ENCODE data around the gene DUOX1.

DUOX1 gene

GRCh38 chr15:45185903-45186770 lies 56.3 kb downstream of the DUOX1 start:
- no peak overlapping the region for H2AFZ ChIP-seq (ENCODE audit: low read depth, low read length, severe bottlenecking)
- H3K27ac ChIP-seq (ENCODE audit: low read depth, low read length): no peak overlapping the region
- no peaks in the 10 kb centered on the region for H3K36me3 ChIP-seq (ENCODE audit: low read length)
- no peaks in the 10 kb centered on the region for H3K9me2 ChIP-seq (replicated peaks; ENCODE audit: insufficient read depth, low read length)
- no peak for TF ChIP-seq EZH2phosphoT487 (conservative IDR thresholded peaks at IDR 0.05; ENCODE audit: low read length)
- TF ChIP-seq CTCF (IDR thresholded peaks at IDR 0.05; ENCODE audit: insufficient read depth, low read length, poor library complexity, severe bottlenecking): no peak
- H3K4me2 ChIP-seq (ENCODE audit: low read depth, low read length, poor library complexity, severe bottlenecking): no peak overlapping the region
- no peaks in the 10 kb centered on the region for H3K9me3 ChIP-seq (ENCODE audit: insufficient read depth, low read length)
- no peak overlapping the region for H3K4me3 ChIP-seq (ENCODE audit: insufficient read depth, low read length, poor library complexity, severe bottlenecking)
- no peak overlapping the region for H3K9ac ChIP-seq (ENCODE audit: low read length)
- no peaks in the 10 kb centered on the region for H4K20me1 ChIP-seq (ENCODE audit: low read depth, low read length)
- no peaks in the 10 kb centered on the region for H3F3A ChIP-seq (ENCODE audit: insufficient read depth)
- H3K79me2 ChIP-seq (ENCODE audit: insufficient read depth, low read length): no peaks in the 10 kb centered on the region
- no peaks in the 10 kb centered on the region for H3K27me3 ChIP-seq (ENCODE audit: low read length)

- Histone ChIP-seq H2AFZ (ENCODE audit: low read depth, low read length, severe bottlenecking) (no peak overlapping the region), H3K9me3 (ENCODE audit: insufficient read depth, low read length) (no peaks in the 10 kb centered on the region), H3K79me2 (ENCODE audit: insufficient read depth, low read length) (no peaks in the 10 kb centered on the region), H3K9me2 (replicated peaks; ENCODE audit: insufficient read depth, low read length) (no peaks in the 10 kb centered on the region), H3K4me2 (ENCODE audit: low read depth, low read length, poor library complexity, severe bottlenecking) (peak overlapping the region; percentile 36), H3K27me3 (ENCODE audit: low read length) (no peaks in the 10 kb centered on the region), H3K36me3 (ENCODE audit: low read length) (no peaks in the 10 kb centered on the region), H3F3A (ENCODE audit: insufficient read depth) (no peaks in the 10 kb centered on the region), H3K27ac (ENCODE audit: low read depth, low read length) (no peak overlapping the region), H3K4me3 (ENCODE audit: insufficient read depth, low read length, poor library complexity, severe bottlenecking) (no peak overlapping the region), H4K20me1 (ENCODE audit: low read depth, low read length) (no peaks in the 10 kb centered on the region), H3K9ac (ENCODE audit: low read length) (peak overlapping the region; percentile 16; the same call in 1 of the 2 replicates)
- no peak for TF ChIP-seq CTCF (IDR thresholded peaks at IDR 0.05; ENCODE audit: insufficient read depth, low read length, poor library complexity, severe bottlenecking)
- no peak for TF ChIP-seq EZH2phosphoT487 (conservative IDR thresholded peaks at IDR 0.05; ENCODE audit: low read length)
Observed at GRCh38 chr15:45186771-45187577, 57.2 kb downstream of the DUOX1 start.

GRCh38 chr15:45187578-45187893 lies 57.7 kb downstream of the DUOX1 start:
- Histone ChIP-seq H3F3A (ENCODE audit: insufficient read depth) (no peaks in the 10 kb centered on the region), H4K20me1 (ENCODE audit: low read depth, low read length) (no peaks in the 10 kb centered on the region), H3K9me2 (replicated peaks; ENCODE audit: insufficient read depth, low read length) (no peaks in the 10 kb centered on the region), H3K36me3 (ENCODE audit: low read length) (no peaks in the 10 kb centered on the region), H3K9ac (ENCODE audit: low read length) (peak overlapping the region; percentile 16; the same call in 1 of the 2 replicates), H3K27me3 (ENCODE audit: low read length) (no peaks in the 10 kb centered on the region), H3K4me2 (ENCODE audit: low read depth, low read length, poor library complexity, severe bottlenecking) (peak overlapping the region; percentile 36), H3K4me3 (ENCODE audit: insufficient read depth, low read length, poor library complexity, severe bottlenecking) (no peak overlapping the region), H3K79me2 (ENCODE audit: insufficient read depth, low read length) (no peaks in the 10 kb centered on the region), H2AFZ (ENCODE audit: low read depth, low read length, severe bottlenecking) (no peak overlapping the region), H3K9me3 (ENCODE audit: insufficient read depth, low read length) (no peaks in the 10 kb centered on the region), H3K27ac (ENCODE audit: low read depth, low read length) (no peak overlapping the region)
- TF ChIP-seq CTCF (IDR thresholded peaks at IDR 0.05; ENCODE audit: insufficient read depth, low read length, poor library complexity, severe bottlenecking): no peak
- no peak for TF ChIP-seq EZH2phosphoT487 (conservative IDR thresholded peaks at IDR 0.05; ENCODE audit: low read length)

Measured in SU-DHL-6 (cell line).